GM21515 (cell line): ENCODE measurements around the gene FECH.
A peak's percentile ranks its signal among the peaks of the same experiment; 100 is the strongest.

ENCODE experiments used
- ATAC-seq: cut with Tn5 transposase; IDR thresholded peaks from one replicate; pipeline ENCODE4 v1.9.1; 2021; ENCODE audit not compliant: unreplicated experiment

The FECH gene

DNA sequence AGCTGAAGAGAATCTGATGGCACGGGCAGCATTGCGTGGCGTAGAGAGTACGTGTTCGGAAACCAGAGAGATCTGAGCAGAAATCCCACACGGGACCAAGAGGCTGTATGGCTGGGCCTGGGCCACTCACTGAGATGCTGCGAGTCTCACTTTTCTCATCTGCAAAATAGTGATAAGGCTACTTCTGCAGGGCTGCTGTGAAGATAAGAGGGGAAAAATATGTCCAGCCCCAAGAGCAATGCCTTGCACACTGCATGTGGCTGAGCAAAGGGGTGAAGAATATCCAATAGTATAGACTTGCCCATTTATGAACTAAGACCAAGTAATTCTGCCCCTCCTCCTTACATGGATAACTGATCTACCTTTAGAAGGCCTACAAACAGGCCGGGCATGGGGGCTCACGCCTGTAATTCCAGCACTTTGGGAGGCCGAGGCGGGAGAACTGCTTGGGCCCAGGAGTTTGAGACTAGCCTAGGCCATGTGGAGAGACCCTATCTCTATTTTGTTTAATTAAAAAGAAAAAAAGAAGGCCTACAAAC, 3.1 kb downstream of the FECH start:
- no peak for ATAC-seq

DNA sequence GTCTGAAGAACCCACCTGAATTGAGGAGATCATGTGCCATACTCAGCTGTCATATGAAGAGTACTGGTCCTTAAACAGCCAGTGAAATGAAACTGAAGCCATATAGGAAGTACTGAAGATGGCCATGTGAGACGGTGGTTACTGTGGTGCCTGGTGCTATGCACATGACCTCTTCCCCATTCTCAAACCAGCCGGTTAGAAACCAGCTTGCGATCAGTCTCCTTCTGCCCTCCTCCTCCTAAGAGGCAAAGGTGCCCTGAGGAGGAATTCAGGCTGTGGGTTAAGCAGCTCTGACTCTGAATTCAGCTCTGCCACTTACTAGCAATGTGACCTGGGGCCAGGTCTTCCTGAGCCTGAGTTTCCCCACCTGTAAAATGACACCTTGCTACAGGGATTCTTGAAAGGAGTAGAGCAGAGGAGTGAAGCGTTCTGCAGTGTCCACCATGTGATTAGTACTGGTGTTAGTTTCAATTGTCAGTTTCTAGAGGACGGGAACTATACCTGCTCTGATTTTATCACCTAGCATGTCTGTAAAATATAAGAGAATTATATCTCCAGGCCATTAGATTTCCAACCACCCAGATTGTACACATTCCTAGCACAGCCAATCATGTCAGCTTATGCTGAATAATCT, 5.1 kb downstream of the FECH start:
- ATAC-seq = peak; percentile 85

DNA sequence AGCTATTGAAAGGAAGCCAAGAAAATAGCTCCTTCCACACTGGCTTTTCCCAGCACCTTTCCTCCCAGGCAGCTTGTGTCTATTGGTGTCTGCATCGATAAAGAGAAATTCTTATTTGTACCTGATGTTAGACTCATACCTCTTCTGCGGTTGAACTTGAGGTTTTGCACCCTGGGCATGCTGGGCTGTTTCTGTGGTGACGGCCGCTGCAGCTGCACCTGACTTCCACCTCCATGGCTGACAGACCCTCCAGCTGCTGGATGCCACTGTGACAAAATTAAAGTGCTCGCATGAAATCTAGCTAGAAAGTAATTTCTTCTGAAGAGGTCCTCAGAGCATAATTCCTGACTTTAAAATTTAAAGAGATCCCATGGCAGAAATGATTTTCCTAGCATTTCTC, 6.6 kb downstream of the FECH start:
- no peak for ATAC-seq

DNA sequence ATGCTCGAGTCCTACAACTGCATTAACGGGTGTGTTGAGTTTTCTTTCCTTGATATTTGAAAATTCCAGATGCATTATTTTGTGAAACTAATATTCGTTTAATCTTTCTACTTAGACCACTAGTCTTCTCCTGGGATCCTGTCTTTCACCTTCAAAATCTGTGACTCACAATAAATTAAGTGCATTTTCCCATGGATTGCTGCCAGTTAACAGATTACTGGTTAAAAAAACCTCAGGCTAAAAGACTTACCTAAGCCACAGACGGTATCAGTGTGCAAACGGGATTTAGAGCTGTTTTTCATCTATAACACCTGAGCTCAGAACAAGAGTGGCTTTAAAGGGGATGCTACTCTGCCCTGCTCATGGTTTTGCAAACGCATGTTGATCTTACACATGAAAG, 10.2 kb downstream of the FECH start:
- no peak for ATAC-seq

DNA sequence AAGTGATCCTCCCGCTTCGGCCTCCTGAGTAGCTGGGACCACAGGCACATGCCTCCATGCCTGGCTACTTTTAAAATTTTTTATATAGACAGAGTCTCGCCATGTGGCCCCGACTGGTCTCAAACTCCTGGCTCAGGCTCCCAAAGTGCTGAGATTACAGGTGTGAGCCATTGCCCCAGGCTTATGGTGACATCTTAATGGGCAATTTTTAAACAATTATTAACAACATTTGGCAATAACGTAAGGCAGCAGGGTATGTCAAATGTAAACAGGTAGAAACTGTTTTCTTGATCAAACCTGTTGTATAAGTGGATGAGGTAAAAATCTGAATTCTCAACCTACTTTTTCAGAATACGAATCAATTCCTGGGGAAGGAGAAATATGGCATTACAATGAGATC, 11.0 kb downstream of the FECH start:
- no peak for ATAC-seq

DNA sequence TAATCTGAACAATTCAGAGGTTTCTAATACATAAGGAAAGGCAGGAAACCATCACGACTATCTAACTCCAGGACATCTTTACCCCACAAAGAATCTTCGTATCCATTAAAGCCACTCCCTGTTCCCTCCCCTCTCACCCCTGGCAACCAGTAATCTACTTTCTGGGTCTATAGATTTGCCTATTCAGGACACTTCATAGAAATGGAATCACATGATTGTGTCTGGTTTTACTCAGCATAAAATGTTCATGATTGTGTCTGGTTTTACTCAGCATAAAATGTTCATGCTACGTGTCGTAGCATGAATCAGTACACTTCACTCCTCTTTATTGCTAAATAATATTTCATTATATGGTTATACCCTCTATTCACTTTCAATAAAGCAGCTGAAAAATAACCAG, 11.6 kb downstream of the FECH start:
- no peak for ATAC-seq

DNA sequence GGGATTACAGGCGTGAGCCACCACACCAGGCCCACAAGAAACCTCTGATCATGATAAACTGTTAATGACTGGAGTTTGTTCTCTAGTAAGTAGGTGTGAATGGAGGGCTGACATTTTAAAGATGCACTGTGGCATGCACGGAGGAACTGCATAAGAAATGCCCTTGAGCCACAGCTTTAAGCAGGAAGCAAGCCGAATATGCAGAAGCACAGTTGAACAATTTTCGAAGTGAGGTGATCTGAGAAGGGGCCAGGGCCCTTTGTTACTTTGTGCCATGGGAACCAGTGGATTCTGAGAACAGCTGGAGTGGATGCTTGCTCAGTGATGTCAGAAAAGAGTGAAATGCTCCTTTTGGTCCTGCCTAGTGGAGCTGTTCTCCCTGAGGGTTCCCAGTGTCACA, 16.3 kb downstream of the FECH start:
- no peak for ATAC-seq

DNA sequence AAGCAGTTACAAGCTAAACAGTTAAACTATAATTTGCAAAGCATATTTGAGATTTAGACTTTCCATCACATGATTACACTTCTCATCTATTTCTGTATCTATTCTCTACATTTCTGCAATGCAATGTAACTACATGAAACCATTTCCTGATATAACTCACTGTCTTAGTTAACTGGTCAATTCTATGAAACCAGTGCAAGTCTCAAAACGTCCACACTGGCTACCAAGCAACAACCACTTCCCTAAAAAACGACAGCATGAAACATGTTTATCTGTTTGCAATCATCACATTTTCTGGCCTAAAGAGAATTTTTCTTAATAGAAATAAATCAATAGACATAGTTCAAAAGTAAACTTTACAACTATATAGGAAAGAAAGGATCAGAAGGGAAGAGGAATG, 17.4 kb downstream of the FECH start:
- ATAC-seq = no peak

DNA sequence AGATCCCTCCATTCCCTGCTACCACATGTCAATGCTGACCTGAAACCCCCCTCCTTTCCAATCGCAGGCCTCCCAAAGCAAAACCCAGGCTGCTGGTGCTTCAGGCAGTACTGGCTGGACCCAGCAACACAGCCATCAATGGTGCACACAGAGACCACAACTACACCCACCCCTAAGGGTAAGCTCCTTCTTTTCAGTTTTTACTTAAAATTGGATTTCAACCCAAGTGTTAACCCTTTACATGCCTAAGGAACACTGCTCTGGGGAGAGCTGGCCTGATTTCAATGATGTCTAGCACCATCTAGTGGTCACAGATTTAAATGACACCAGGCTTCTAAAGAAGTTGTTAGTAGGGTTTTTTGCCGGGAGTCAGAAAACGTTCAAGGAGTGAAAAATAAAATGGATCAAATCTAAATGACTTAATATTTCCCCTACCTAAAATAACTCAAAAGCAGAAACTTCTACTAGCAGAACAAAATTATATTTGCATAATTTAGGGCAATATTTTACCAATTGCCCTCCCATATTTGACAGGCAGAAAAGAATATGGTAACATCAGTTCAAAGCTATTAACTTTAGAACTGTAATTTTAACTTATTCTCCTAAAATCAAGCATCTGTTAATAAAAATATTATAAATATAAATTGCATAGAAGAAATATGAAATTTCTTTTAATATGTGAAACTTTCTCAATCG, 24.6 kb downstream of the FECH start:
- ATAC-seq = no peak

DNA sequence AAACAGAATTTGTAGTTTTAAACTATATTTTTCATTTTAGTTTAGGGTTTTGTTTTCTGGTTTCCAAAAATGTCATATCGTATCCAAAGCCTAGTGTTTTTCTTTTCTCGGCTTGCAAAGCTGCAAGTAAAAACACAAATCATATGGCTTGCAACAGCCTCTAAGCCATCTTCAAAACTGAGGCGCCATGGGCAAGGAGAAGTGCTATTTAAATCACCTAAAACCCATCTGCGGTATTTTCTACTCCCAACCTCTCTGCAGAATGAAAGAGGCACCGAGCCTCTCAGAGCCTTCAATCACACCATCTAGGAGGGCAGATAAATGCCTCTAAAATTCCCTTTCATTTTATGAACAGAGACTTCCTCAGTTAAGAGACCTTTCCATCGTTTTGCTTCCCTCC, 25.2 kb downstream of the FECH start:
- ATAC-seq = no peak

DNA sequence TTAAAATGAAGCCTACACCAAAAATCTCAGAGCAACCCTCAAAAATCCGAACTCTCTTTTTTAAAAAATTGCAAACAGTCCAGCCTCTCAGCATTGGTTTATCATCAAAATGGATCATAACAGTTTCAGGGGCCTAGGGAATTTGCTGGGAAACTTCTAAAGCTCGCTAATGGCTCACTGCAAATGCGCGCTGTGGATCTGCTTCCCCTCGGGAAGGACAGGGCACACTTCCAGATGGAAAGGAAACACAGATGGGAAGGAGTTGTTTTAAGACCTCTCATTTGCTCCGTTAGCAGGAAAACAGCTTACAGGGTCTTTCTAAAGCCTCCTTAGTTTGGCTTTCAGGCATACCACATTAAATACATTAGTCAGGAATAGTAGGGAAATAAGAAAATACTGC, 27.2 kb downstream of the FECH start:
- ATAC-seq = no peak

DNA sequence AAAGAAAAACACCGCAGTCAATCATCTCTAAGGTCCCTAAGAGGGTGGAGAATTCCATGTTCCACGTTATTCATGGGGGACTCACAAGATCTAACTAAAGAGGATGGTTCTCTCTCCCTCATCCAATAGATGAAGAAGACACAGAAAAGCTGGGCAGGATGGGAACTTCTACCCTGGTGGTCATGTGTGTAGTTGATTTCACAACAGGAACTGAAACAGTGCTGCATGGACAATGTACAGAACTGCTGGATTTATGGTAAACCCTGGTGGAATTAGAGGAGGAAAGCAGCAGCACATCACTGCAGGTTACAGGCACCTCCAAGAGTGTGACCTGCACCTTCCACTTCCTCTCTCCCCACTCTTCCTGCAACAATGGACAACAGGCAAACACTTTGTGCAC, 31.4 kb downstream of the FECH start:
- ATAC-seq = no peak

DNA sequence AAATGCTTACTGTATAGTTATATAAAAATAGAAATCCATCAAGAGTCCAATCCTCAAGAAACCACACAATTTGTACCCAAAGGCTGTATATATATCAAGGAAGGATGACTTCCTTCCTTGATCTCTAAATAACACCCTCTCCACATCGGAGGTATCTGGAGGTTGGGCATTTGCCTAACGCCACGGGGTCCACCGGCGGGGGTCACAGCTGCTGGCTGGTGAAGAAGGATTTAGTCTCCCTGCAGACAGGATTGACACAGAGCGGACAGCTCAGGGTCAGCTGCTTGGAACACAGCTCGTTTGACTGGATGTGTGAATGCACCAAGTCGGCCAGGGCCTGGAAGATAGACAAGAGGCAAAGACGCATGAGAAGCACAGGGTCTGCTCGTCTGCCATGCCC, 36.0 kb downstream of the FECH start:
- ATAC-seq = no peak

DNA sequence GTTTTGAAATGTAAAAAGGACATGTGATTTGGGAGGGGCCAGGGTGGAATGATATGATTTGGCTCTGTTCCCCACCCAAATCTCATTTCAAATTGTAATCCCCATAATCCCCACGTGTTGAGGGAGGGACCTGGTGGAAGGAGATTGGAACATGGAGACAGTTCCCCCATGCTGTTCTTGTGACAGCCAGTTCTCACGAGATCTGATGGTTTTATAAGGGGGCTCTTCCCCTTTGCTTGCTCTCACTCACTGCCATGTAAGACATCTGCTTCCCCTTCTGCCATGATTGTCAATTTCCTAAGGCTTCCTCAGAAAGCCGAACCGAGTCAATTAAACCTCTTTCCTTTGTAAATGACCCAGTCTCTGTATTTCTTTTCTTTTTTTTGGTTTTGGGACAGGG, 39.2 kb downstream of the FECH start:
- no peak for ATAC-seq

DNA sequence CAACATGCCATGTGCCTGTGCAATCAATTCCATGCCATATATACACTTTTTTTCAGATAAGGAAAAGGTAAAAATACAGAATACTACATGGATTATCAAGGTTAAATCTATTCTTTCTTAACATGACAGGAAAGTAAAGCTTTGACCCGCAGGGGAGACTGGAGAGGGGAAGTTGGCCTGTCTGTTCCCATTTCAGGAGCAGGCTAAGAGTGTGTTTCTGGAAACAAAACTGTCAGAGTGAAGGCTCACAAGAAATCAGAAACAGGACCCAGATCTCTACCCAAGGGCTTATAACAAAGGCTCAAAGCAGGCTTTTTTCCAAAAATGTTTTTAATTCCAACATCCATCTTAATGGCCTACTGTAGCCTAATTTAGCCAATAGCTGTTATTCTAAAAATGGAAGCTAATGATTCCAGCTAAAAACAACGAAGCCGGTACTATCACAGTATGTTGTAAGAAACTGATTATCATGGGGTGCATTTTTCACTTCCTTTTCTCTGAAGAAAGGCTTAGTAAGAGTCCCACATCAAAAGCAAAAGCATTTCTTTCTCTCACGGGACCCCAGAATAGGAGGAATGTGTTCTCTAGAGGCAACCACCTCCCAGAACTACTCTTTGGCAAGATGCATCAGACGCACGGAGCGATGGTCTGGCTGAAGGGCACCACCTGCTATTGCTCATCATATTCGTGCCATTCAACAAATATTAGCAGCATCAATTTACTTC, 41.4 kb downstream of the FECH start:
- ATAC-seq = peak; percentile 86

DNA sequence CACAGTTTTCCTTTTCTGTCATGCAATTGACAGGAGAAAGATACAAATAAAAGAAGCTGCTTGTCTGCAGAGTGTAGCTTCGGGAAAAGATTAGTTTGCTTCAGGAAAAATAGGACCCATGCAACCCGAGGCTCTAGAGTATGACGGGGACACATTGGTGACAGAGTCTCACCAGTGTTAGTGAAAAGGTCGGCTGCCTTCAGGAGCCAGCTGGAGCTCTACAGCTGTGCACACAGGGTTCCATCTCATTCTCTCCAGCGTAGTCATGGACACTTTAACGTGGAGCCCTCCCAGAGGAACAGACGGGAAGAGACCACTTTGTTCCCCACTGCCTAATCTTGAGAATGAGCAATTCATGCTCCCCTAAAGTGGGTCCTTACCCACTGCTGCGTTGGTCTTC, 42.9 kb downstream of the FECH start:
- ATAC-seq = no peak

DNA sequence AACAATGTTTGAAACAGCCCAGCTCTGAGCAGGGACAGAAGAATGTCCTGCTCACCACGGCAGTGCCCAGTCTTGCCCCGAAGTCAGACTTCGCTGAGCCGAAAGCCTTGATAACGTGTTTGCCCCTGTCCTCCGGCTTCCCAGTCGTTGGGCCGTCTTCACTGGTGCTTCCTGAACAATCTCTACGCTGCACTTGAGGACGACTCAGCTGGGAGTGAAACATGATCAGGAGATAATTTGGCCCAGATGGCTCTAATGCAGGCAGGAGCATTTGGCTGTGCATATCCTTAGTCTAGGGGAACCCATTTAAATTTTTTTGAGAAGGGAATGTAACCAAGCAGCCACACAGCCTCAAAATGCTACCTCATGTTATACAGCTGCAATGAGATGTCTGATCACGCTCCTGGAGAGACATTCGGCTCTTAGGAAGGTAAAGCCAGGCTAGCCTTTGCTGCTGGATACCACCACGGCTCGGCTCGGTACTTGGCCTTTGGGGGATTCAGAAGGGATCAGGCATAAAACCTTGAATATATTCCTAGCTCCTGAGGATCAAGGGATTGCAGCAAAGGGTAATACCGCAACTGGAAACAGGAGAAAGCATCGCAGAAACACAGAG, 43.6 kb downstream of the FECH start:
- no peak for ATAC-seq

DNA sequence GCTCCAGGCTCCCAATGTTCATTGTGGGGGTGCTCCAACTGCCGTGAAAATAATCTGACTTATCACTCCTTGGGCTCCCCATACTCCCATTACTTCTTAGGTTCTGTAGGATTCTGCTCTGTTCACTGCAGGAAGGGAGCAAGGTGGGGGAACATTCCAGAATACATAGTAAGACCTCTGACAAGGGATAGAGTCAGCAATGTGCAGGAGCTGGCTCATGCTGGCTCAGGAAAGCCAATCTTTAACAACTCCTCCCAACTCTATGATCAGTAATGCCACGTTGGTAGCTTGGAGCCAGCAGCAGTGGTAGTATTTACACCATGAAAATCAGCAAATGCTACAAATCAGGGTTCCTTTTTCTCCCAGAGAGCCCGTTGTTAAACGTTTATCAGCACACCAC, 44.4 kb downstream of the FECH start:
- no peak for ATAC-seq

DNA sequence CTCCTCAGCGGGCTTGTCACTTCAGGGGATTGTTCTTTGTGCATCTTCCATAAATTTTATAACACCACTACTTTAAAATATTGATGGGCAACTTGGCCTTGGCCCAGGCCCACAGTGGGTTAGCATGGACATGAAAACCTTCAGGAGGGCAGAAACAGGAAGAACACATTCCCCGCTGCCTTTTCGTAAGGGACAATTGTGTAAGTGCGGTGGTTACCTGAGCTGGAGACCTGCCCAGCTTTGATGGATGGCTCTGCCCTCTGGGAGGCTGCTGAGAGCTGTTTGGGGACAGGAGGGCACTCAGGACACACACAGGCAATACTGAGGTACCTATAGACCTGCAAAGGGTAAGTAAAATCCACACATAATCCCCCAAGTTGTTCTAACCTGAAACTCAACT, 46.8 kb downstream of the FECH start:
- no peak for ATAC-seq

DNA sequence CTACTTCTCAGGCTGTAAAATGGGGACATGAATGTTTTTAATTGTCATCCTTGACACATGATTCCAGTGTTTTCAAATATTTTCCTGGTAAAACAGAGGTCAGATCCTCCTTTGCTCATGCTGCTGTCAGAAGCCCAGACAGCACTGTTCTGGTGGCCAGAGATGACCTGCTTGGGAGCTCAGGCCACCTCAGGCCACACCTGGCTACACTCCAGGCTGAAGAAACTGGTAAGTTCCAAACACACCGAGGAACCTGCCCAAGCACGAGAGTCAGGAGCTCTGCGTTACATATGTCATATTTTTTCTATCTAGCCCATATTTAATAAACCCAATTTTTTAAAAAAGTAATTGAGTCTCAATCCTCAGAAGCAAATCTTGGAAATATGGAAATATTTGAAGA, 47.9 kb downstream of the FECH start:
- no peak for ATAC-seq

DNA sequence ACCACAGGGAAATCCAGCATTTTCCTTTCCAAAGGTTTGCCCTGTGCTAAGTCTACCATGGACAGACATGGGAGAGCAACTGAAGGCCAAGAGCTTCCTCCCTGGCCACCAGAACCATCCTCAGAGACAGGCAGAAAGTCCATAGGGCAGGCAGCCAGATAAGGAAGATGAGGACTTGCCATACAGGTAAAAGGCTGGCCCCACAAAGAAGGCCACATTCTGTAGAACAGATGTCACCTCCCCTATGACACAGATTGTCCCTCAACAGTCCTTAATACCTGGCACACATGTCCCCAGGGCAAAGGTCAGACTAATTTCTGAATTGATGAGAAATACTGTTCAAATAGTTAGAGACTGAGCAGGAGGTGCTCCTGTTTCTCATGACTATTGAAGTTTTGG, 52.0 kb downstream of the FECH start:
- no peak for ATAC-seq
